Neural progenitor cell (in vitro differentiated cells): Measurements from ENCODE around the gene PCSK2.

Source experiments
- EZH2 ChIP-seq: fragments of 200-600 bp; sonication (generic); IDR thresholded peaks from 2 replicates; pipeline ENCODE4 v1.6.1; 2017; ENCODE audit warnings: antibody characterized with exemption, mild to moderate bottlenecking, moderate library complexity
- TF ChIP-seq, protein P1 (sequence below): fragments of 200-600 bp; sonication (generic); IDR thresholded peaks from 2 replicates; pipeline ENCODE4 v1.5.1; 2017; ENCODE audit warnings: antibody characterized with exemption, mild to moderate bottlenecking

DNA sequence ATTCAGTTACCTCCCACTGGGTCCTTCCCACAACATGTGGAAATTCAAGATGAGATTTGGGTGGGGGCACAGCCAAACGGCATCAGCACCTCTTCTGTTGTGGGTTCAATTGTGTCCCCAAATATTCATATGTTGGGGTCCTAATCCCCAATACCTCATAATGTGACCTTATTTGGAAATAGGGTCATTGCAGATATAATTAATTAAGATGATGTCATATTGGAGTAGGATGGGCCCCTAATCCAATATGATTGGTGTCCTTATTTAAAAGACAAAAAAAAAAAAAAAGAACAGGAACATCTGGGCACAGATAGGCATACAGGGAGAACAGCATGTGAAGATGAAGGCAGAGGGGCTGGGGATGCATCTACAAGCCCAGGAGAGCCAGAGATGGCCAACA, 214.9 kb downstream of the PCSK2 start:
- TF ChIP-seq, protein P1, sequence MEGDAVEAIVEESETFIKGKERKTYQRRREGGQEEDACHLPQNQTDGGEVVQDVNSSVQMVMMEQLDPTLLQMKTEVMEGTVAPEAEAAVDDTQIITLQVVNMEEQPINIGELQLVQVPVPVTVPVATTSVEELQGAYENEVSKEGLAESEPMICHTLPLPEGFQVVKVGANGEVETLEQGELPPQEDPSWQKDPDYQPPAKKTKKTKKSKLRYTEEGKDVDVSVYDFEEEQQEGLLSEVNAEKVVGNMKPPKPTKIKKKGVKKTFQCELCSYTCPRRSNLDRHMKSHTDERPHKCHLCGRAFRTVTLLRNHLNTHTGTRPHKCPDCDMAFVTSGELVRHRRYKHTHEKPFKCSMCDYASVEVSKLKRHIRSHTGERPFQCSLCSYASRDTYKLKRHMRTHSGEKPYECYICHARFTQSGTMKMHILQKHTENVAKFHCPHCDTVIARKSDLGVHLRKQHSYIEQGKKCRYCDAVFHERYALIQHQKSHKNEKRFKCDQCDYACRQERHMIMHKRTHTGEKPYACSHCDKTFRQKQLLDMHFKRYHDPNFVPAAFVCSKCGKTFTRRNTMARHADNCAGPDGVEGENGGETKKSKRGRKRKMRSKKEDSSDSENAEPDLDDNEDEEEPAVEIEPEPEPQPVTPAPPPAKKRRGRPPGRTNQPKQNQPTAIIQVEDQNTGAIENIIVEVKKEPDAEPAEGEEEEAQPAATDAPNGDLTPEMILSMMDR, result no peak
- TF ChIP-seq EZH2, result no peak
